ENCODE data around the gene RET. TPM values are rescaled to one million over a fixed set of nuclear protein-coding genes. Genes with fewer than 3 reads are reported as not detected.

RET gene
- polyA plus RNA-seq, 3 donors = 0.08 to 0.39 (median 0.14) TPM

DNA sequence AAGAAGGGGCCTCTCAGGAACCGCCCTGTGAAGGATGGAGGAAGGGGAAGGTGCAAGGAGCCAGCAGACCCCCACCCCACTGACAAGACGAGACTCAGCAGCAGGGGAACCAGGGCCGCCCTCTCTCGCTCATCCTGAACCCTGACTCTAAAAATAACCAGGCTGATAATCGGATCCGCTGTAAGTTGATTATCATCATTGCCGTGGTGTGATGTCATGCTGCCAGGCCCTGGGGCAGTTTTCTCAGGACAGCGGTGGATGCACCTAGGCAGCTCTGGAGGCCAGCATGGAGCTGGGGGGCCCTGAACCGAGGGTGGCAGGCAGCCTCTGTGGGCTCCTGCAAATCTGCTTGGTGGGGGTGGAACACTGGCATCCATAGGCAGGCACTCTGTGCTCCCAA is 7.9 kb downstream of the RET start:
- TF ChIP-seq, protein P1, sequence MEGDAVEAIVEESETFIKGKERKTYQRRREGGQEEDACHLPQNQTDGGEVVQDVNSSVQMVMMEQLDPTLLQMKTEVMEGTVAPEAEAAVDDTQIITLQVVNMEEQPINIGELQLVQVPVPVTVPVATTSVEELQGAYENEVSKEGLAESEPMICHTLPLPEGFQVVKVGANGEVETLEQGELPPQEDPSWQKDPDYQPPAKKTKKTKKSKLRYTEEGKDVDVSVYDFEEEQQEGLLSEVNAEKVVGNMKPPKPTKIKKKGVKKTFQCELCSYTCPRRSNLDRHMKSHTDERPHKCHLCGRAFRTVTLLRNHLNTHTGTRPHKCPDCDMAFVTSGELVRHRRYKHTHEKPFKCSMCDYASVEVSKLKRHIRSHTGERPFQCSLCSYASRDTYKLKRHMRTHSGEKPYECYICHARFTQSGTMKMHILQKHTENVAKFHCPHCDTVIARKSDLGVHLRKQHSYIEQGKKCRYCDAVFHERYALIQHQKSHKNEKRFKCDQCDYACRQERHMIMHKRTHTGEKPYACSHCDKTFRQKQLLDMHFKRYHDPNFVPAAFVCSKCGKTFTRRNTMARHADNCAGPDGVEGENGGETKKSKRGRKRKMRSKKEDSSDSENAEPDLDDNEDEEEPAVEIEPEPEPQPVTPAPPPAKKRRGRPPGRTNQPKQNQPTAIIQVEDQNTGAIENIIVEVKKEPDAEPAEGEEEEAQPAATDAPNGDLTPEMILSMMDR (IDR thresholded peaks at IDR 0.05) = no peak
- peaks cover 27% of the 10 kb centered on the region for H3K4me1 Mint-ChIP-seq
- peaks cover 0 to 5% (median 1%) of the 10 kb centered on the region in 7 donors for H3K9me3 Mint-ChIP-seq
- H3K4me3 Mint-ChIP-seq = no peak overlapping the region
- H3K4me2 ChIP-seq (replicated peaks; ENCODE audit: extremely low read depth, low read length, poor library complexity, severe bottlenecking) = no peak overlapping the region
- H3K27ac Mint-ChIP-seq = no peak overlapping the region
- peaks cover 0 to 1% of the 10 kb centered on the region in 2 donors for H3K36me3 Mint-ChIP-seq
- peaks cover 0 to 5% of the 10 kb centered on the region in 2 donors for H3K27me3 ChIP-seq (ENCODE audit: control insufficient read depth in 2 of 2, insufficient read depth in 2 of 2, low read length in 2 of 2)
- no peaks in the 10 kb centered on the region for H3K36me3 ChIP-seq (replicated peaks in 1 of 2; ENCODE audit: control insufficient read depth in 1 of 2, insufficient read depth in 2 of 2, low read length in 2 of 2)
- no peak overlapping the region for H3K4me3 ChIP-seq (replicated peaks in 1 of 3; ENCODE audit: low read depth in 2 of 3, low read length in 3 of 3)
- peaks cover 18 to 28% (median 27%) of the 10 kb centered on the region in 3 donors for H3K27me3 Mint-ChIP-seq (ENCODE audit: low read depth in 3 of 3)
- H4K20me1 ChIP-seq (ENCODE audit: insufficient read depth, low read length) = no peaks in the 10 kb centered on the region
- H3K4me1 ChIP-seq (ENCODE audit: control insufficient read depth in 1 of 2, insufficient read depth in 2 of 2, low read length in 2 of 2) = peaks cover 22 to 34% of the 10 kb centered on the region in 2 donors
- 80% methylated on average over 5 of the region's 9 CpGs for WGBS (ENCODE audit: insufficient coverage)
- H3K27ac ChIP-seq (ENCODE audit: low read depth in 1 of 2, low read length in 2 of 2) = no peak overlapping the region
- H3K9me3 ChIP-seq (replicated peaks in 1 of 2; ENCODE audit: control insufficient read depth in 1 of 2, insufficient read depth in 1 of 2, low read length in 2 of 2) = no peaks in the 10 kb centered on the region
- no peaks in the 10 kb centered on the region for H3K79me2 ChIP-seq (ENCODE audit: insufficient read depth, low read length)
- no peak for DNase-seq
- intact Hi-C loops (cut with micrococcal nuclease) = no loop called here
- H2AFZ ChIP-seq (ENCODE audit: insufficient read depth, low read depth, low read length, poor library complexity, severe bottlenecking) = no peak overlapping the region
- H3K9ac ChIP-seq (ENCODE audit: insufficient read depth, low read length, poor library complexity, severe bottlenecking) = no peak overlapping the region

DNA sequence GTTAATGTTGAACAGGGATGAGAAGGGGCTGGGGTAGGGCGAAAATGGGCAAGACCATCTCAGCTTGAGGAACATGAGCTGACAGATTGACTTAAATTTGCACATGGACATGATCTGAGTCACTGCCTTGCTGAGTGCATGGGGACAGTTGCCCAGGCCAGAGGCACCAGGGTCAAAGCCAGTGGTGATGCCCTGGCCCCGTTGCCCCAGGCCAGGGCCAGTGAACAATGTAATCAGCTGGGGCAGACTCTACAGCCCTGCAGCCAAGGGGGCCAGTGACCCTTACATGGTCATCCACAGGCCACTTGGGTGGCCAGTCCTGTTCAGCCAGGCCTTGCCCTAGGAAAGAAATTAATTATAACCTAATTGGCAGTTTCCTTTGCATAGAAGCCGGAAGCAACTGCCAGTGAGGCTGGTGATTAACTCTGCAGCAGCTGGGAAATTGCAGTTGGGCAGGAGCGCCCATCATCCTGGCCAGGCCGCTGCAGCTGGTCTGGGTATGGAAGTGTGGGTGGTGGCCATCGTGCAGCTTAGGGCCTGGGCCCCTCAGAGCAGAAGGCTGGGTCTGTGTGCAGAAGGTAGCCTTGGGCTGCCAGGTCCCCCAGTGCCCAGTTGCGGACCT is 9.6 kb downstream of the RET start:
- H3K9ac ChIP-seq (ENCODE audit: insufficient read depth, low read length, poor library complexity, severe bottlenecking) = no peak overlapping the region
- H3K36me3 Mint-ChIP-seq = peaks cover 0 to 1% of the 10 kb centered on the region in 2 donors
- DNase-seq = no peak
- 92% methylated on average over 5 of the region's 7 CpGs for WGBS (ENCODE audit: insufficient coverage)
- no peaks in the 10 kb centered on the region for H3K9me3 ChIP-seq (replicated peaks in 1 of 2; ENCODE audit: control insufficient read depth in 1 of 2, insufficient read depth in 1 of 2, low read length in 2 of 2)
- H3K79me2 ChIP-seq (ENCODE audit: insufficient read depth, low read length) = no peaks in the 10 kb centered on the region
- peaks cover 22 to 30% of the 10 kb centered on the region in 2 donors for H3K4me1 ChIP-seq (ENCODE audit: control insufficient read depth in 1 of 2, insufficient read depth in 2 of 2, low read length in 2 of 2)
- no peak overlapping the region for H3K27ac Mint-ChIP-seq
- intact Hi-C loops (cut with micrococcal nuclease) = no loop called here
- peaks cover 25% of the 10 kb centered on the region for H3K4me1 Mint-ChIP-seq
- TF ChIP-seq, protein P1 (IDR thresholded peaks at IDR 0.05) = no peak
- no peaks in the 10 kb centered on the region for H4K20me1 ChIP-seq (ENCODE audit: insufficient read depth, low read length)
- H3K4me2 ChIP-seq (replicated peaks; ENCODE audit: extremely low read depth, low read length, poor library complexity, severe bottlenecking) = no peak overlapping the region
- peaks cover 0 to 5% of the 10 kb centered on the region in 2 donors for H3K27me3 ChIP-seq (ENCODE audit: control insufficient read depth in 2 of 2, insufficient read depth in 2 of 2, low read length in 2 of 2)
- H3K27ac ChIP-seq (ENCODE audit: low read depth in 1 of 2, low read length in 2 of 2) = no peak overlapping the region
- H3K27me3 Mint-ChIP-seq (ENCODE audit: low read depth in 3 of 3) = peaks cover 25 to 27% (median 27%) of the 10 kb centered on the region in 3 donors
- H2AFZ ChIP-seq (ENCODE audit: insufficient read depth, low read depth, low read length, poor library complexity, severe bottlenecking) = no peak overlapping the region
- no peaks in the 10 kb centered on the region for H3K36me3 ChIP-seq (replicated peaks in 1 of 2; ENCODE audit: control insufficient read depth in 1 of 2, insufficient read depth in 2 of 2, low read length in 2 of 2)
- H3K4me3 Mint-ChIP-seq = no peak overlapping the region
- H3K9me3 Mint-ChIP-seq = peaks cover 0 to 5% (median 1%) of the 10 kb centered on the region in 7 donors
- H3K4me3 ChIP-seq (replicated peaks in 1 of 3; ENCODE audit: low read depth in 2 of 3, low read length in 3 of 3) = no peak overlapping the region

All from CD14-positive monocyte (primary cell).